GM04503 (cell line): ENCODE measurements around the gene MAT2A.
"Not testable (repeated sequence)": the region's sequence is repeated elsewhere in the genome, so short reads cannot be mapped to it uniquely, and the experiment has no call there.

Source experiments
- DNase-seq: peaks from one replicate; pipeline ENCODE4 v3.0.0-alpha.2; 2012; ENCODE audit warnings: low read depth

Gene MAT2A

DNA sequence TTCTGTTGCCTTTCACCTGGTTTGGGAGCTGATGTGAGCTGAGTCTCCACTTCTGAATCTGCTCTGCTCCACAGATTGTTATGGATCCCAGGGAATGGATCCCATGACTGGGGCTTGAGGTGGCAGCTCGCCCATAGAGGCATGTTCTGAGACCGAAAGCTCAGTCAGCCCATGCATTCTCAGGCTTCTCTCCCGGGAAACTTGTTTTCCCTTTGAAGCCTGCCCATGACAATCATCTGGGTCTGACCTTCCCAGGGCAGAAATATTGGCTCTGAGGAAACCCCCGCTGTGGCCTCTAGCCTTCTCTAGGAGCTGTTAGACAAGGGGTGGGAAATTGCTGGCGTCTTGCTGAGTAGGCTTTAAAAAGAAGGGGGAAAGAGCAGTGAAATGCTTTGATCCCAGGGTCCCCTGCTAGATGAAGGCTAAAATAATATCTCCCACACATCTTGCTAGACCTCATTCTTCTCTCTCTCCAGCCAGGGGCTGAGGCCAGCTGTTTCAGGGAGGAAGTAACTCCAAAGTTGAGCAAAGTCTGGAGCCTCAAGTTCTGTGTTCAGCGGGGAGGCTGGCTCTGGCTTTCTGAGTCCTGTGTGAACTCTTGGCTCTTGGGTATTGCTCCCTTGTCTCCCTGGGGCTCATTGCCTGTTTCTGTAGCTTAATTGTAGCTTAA is 40.4 kb downstream of the MAT2A start:
- DNase-seq: no peak

DNA sequence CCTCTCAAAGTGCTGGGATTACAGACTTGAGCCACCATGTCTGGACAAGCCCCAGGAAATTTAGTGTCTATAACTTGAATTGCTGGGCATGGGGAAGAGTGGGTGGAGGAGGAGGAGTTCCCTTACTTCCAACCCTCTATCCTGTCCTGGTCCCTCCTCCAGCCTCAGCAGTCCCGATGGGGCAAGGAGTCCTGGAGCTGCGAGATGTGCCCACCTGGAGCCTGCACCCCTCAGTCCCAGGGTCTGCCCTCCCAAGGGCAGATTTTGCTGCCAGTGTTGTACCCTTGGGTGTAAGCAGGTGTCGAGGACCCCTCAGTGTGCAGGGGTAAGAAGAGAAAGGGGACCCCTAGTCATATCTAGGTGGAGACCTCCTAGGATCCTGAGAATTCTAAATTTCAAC is 41.2 kb downstream of the MAT2A start:
- no peak for DNase-seq

DNA sequence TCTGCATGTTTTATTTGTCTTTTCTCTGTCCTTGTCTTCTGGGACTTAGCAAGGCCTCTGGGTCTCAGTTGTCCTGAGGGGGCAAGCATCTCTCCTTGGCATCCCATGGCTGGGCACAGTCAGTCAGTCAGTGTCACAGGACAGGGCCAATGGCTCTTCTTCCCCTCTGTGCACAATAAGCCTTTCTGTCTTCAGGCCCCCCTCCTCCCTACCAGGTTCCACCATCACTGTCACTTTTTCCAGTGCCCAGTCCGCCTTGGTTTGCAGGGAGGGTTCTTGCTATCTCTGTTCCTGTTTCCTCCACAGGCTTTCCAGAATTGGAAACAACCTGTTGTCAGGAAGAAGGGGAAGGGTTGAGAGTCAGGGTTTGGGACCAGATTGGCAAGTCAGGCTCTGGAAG is 43.5 kb downstream of the MAT2A start:
- no peak for DNase-seq

DNA sequence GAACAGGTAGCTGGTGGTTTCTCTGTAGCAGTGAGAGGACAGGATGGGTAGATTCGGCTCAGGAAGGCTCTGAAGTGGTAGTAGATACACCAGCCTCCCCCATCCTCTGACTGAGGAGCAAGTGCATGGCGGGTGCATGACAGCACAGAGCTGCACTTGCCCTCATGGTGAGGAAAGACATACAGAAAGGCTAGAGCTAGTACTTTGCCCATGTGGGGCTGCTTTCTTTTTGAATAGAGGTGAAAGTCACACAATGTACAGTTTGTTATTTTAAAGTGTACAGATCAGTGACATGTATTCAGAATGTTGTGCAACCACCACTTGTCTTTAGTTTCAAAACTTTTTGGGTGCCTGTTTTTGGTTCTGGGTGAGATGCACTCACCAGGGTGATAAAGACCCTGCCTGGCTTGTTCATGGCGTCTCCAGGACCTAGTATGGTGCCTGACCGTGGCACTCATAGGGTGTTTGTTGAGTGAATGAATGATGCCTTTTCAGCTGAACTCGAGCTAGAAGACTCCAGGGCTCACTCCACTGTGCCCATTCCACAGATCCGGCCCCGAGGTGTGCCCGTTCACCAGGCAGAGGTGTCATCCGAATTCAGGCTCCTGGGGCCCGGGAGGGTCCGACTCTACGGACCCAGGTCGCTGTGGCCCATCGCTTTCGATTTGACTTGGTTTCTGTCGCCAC is 44.8 kb downstream of the MAT2A start:
- no peak for DNase-seq

DNA sequence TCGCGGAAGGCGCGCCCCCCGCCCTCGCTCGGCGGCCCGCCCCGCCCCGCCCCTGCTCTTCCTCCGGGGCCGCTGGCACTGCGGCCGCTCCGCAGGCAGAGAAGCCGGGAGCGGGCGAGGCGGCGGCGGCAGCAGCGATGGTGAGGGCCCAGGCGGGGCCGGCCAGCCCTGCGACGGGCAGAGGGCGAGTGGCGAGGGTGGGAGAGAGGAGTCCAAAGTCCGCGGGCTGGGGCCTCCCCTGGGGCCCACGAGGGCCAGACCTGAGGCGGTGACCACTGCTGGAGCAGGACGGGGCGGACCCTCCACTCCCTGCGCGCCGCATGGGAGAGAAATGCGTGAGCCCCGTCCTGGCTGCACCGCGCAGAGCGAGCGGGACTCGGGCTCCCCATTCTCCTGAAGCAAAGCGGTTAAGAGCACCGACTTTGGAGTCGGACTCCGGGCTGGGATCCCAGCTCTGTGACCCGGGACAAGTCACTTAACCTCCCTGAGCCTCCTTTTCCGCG is 45.4 kb downstream of the MAT2A start, which contains the start of gene VAMP5:
VAMP5 (plus strand) TSS at position 78 of the 503 bp plus-strand sequence; CDS start at position 138, 60 bp downstream.
- no peak for DNase-seq

DNA sequence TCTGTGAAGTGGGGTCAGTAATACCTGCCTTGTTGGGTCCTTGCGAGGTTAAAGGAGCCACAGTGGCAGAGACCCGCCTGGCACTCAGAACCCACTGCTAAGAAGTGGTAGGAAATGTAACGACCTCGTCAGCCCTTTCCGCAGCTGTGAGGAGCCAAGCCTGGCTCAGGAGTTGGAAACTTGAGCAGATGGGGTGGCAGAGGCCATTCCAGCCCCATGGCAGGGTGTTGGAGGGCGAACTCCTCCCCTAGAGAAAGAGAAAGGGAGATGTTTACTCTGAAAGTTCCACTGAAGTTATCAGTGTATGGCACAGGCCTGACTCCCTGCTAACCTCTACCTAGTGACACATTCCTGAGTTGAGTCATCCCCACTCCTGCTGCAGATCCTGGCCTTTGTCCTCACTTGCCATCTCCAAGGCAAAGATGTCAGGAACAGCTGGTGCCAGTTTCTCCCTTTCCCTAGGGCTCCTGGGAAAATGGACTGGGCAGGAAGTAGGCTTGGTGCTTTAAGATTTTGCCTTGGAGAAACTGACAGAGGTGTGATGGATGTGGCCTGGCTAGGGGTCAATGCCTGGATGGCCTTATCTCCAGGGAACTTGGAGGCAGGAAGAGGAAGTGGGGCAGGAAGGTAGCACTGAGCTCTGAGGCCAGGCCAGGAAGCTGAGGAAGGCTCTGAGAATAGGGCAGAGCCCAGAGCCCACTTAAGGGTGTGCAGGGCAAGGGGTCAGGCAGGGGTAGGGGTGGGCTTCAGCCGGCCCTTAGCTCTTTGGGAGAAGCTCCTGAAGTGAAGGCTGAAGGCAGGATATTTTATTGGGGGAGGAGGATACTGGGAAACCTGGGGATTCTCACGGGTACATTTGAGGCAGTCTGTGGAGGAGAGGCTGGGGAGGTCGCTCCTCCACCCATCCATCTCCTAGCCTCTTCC is 46.2 kb downstream of the MAT2A start:
- DNase-seq: peak; percentile 59

DNA sequence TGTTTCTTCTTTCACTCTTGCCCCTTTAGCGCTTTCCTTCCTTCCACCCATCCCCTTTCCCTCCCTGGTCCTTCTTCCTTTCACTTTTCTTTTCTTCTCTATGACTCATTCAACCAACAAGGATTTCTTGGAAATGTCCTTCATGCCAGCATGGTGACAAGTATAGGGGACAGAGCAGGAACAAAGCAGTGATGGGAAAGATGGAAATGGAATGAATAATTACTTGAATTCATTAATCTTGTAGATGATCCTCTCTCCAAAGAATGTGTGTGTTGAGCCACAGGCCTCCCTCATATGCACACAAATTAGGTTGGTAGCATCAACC is 46.8 kb downstream of the MAT2A start:
- peak; percentile 62 for DNase-seq

DNA sequence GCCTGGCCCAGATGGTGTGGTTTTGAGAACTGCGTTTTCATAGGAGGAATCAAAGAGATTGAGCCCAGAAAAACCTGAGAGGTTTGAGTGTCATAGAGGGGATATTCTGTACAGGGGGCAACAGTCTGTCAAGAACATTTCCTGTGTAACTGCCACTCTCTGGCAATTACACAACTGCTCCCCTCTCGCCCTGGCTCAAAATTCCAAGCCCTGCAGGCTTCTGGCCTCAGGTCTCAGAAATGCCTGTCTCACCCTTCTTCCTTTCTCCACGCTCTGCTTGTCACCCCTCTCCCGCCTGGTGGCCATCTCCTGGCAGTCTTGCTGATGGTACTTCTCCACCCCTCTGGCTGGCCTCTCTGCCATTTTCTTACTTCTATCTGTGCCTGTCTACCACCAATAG is 49.3 kb downstream of the MAT2A start:
- DNase-seq: no peak

DNA sequence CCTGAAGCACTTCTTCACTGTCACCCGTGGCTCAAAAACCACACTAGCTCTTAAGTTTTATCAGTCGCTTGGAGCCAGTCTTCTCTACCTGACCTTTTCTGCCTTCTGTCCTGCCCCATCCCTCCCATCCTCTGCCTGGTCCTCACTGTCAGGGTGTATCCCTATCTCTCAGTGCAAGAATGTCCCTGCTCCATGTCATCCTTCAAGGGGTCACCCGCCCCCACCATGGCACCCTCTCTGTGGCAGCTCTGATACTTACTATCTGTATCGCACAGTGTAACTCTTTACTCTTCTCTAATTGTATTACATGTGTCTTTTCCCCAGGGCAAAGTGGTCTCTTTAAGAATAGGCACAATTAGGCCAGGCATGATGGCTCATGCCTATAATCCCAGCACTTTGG is 49.7 kb downstream of the MAT2A start:
- DNase-seq: no peak

DNA sequence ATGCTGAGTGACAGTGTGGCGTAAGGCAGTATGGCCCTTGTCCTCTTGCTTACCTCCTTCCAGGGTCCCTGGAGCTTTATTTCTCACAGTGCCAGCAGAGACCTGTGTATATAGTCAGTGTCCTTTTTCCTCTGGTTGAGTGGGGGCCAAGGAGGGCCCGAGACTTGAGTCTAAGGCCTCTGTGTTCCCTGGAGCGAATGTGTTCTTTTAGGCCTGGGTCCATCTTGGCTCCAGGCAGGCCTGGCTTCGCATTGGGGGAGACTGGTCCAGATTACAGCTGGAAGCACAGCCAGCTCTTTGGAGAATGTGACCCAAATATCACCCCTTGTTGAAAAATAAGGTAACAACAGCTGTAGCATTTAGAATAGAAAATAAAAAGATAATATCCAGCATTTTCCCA is 50.2 kb downstream of the MAT2A start:
- no peak for DNase-seq

DNA sequence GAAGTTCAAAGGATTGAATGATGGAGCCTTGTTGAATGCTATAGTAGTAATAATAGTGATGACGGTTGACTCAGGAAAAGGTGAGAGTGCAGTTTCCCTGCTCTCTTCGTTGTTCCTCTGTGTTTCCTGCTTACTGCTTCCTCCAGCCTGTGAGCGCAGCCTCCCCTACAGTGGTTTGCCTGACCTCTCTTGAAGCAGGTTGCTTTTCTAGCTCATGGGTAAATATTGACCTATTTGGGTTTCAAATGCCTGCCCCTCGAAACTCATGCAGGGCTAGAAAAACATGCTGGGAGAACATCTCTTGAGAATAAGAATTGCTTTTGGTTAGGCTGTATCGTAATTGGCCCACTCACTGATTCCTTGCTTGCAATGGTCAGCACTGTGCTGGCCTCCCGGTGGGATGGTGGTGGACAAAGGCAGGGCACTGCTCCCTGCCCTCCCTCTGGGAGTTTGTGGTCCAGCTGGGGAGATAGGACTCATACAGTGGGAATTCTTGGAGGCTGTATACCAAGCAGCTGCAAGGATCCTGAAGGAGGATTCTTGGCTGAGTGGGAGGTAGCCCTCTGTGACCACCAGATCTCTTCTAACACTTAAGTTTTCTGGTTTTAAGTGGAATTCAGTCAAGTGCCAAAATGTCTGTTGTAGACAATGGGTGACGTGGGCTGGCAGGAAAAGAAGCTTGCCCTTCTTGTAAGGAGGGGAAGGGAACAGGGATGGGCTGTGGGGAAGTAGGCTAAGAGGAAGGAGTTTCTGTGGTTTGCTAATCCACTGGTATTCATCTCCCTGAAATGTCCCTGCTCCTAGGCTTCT is 51.2 kb downstream of the MAT2A start:
- DNase-seq: peak; percentile 94

DNA sequence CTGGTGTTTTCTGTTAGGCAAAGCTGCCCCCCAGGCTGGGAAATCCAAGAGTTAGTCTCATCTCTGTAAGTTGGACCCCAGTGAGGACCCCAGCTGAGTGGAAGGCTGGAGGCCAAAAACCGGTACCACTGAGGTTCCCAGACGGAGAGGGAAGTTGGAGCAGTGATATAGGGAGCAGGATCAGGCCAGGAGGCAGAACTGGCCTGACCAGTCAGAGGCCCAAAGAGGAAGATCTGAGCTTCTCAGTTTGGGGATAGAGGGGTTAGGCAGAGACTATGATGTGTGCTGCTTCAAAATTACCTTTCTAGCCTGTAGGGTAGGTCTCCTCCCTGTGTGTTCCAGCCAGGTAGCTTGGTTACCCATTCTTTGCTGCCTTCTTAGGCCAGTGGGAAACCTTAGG is 52.0 kb downstream of the MAT2A start:
- no peak for DNase-seq

DNA sequence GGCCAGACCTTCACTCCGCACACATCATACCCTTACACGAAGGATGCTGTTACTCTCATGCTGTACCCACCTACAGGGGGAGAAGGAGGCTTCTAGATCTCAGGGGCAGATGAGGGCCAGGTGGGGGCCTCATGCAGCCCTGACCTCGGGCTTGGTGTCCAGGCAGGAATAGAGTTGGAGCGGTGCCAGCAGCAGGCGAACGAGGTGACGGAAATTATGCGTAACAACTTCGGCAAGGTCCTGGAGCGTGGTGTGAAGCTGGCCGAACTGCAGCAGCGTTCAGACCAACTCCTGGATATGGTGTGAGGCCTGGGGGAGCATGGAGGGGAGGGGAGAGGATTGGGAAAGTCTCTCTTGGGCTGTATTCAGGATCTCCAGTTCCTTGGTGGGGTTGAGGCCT is 52.6 kb downstream of the MAT2A start:
- DNase-seq: no peak

DNA sequence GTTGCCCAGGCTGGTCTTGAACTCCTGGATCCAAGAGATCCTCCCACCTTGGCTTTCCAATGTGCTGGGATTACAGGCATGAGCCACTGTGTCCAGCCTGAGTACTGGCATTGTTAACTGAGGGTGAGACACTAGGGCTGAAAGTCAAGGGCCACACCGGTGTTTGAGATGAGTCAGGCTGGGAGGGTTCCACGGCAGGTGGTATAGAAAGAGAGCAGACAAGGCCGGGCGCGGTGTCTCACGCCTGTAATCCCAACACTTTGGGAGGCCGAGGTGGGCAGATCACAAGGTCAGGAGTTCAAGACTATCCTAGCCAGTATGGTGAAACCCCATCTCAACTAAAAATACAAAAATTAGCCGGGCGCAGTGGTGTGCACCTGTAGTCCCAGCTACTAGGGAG is 53.3 kb downstream of the MAT2A start:
- not testable (repeated sequence) for DNase-seq

DNA sequence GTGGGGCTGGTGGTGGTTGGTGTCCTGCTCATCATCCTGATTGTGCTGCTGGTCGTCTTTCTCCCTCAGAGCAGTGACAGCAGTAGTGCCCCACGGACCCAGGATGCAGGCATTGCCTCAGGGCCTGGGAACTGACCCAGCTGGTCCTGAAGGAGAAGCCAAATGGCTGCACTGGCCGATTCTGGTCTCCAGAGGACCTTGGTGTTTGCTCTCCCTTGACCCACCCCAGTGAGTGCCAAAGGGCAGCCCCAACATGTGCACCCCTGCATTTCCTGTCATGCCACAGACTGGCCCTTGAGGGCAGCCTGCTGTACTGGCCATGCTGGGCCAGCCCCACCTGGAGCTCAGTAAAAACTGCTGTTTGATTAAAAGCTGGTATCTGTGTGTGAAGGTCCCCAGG is 54.1 kb downstream of the MAT2A start:
- no peak for DNase-seq
